Esophagus muscularis mucosa (tissue), 4 donors: ENCODE results near the gene SPON1.

ENCODE experiments used
- EP300 ChIP-seq: sonication (generic); formaldehyde crosslinking; IDR thresholded peaks from one replicate; pipeline ENCODE4 v1.6.1; 2017; ENCODE audit warnings: antibody characterized with exemption
- POLR2A ChIP-seq: fragments of 450-650 bp; IDR thresholded peaks from one replicate; pipeline ENCODE4 v1.6.1; 2017; ENCODE audit warnings: antibody characterized with exemption, moderate library complexity, mild to moderate bottlenecking, low read depth
- POLR2AphosphoS5 ChIP-seq, 2 donors: sonication (generic); formaldehyde crosslinking; IDR thresholded peaks; one replicate each; pipeline ENCODE4 v1.6.1; 2017; ENCODE audit warnings: antibody characterized with exemption in 2 of 2
- TF ChIP-seq, protein P1 (sequence below), 3 experiments: fragments of 200-600 bp in 2 of 3; fragments of 450-650 bp in 1 of 3; sonication (generic) in 2 of 3; IDR thresholded peaks; one replicate each; pipeline ENCODE4 v1.5.1; 2017 to 2019; ENCODE audit warnings: antibody characterized with exemption in 3 of 3, mild to moderate bottlenecking in 2 of 3, moderate library complexity in 1 of 3

DNA sequence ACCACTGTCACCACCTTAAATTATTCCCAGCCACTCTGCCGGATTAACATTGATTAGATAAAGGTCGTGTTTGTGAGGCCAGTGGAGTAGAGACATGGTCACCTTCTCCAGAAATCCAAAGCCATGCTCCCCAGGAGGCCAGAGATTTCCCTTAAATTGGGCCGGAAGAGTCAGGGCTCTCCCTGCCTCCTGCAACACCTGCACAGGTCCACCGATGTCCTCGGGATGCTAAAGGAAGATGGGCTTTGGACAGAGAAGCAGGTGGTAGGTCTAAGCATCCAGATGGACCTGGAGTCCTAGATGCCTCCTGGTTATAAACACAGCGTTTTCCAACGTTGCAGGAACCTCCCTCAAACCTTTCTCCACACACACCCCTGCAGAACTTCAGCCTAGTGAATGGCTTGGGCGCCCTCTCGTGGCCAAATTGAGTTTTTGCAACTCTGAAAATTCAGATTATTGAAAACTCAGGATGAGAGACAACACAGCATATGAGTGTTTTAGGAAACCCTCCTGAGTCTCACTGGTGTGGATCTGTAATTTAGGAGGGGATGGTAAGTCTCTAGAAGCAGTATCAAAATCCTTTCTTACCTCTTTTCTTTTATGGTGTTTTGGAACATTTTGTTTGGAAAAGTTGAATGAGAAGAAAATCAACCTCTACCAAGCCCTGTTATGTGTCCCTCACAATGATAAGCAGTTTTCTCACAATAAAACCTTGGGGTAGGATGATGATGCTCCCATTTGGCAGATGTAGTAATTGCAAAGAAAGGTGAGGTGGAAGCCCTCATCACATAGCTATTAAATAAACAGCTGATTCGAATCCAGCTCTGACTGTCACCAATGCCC lies 286.8 kb downstream of the SPON1 start:
- TF ChIP-seq, protein P1, sequence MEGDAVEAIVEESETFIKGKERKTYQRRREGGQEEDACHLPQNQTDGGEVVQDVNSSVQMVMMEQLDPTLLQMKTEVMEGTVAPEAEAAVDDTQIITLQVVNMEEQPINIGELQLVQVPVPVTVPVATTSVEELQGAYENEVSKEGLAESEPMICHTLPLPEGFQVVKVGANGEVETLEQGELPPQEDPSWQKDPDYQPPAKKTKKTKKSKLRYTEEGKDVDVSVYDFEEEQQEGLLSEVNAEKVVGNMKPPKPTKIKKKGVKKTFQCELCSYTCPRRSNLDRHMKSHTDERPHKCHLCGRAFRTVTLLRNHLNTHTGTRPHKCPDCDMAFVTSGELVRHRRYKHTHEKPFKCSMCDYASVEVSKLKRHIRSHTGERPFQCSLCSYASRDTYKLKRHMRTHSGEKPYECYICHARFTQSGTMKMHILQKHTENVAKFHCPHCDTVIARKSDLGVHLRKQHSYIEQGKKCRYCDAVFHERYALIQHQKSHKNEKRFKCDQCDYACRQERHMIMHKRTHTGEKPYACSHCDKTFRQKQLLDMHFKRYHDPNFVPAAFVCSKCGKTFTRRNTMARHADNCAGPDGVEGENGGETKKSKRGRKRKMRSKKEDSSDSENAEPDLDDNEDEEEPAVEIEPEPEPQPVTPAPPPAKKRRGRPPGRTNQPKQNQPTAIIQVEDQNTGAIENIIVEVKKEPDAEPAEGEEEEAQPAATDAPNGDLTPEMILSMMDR (IDR thresholded peaks at IDR 0.05) = peak; percentile 78 to 87 (median 85)
- TF ChIP-seq POLR2A (no peak), POLR2AphosphoS5 (IDR thresholded peaks at IDR 0.05) (no peak), EP300 (no peak)
